Stimulated activated CD8-positive, alpha-beta memory T cell treated with anti-CD3 and anti-CD28 coated beads, Interleukin-2, amount 100 ng/mL, for 48 hours (primary cell): ENCODE results near the gene TMEM220.
A peak's percentile ranks its signal among the peaks of the same experiment; 100 is the strongest.

Experiments
- DNase-seq, 2 donors: peaks; one replicate each; pipeline ENCODE4 v3.0.0-alpha.2; 2020; ENCODE audit warnings: low read depth in 2 of 2

TMEM220 gene

GRCh38 chr17:10729334-10730193 lies at the start of gene TMEM220:
TSS of gene TMEM220 (minus strand) at chr17:10730023. CDS start at chr17:10729851, 172 bp downstream.
- DNase-seq: peak; percentile 23 to 33

DNA sequence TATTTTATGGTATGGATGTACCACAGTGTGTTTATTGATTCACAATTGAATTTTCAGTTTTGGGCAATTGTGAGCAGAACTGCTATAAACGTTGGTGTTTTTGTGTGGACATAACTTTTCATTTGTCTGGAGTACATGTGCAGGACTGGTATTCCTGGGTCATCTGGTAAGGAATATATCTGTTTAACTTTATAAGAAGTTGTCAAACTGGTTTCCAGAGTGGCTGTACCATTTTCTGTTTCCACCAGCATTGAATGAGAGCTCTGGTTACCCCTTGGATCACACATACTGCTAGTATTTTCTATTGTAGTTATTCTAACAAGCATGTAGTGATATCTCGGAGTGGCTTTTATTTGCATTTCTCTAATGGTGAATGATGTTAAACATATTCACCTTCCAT lies 49.8 kb upstream of the TMEM220 start:
- DNase-seq: no peak

DNA sequence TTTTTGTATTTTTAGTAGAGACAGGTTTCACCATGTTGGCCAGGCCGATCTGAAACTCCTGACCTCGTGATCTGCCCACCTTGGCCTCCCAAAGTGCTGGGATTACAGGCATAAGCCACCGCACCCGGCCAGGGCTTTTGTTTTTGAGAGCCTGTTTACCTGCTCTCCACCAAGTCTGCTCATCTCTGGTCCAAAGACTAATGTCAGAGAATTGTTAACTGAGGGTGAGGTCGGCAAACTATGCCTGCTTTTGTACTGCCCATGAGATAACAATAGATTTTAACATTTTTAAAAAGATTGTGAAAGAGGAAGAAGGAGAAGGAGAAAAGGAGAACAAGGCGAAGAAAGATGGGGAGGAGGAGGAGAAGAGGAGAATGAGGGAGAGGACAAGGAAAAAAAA lies 48.1 kb upstream of the TMEM220 start:
- no peak for DNase-seq

GRCh38 chr17:10777131-10777807 lies 47.4 kb upstream of the TMEM220 start:
- no peak for DNase-seq

- no peak for DNase-seq
Measured at GRCh38 chr17:10776381-10776780, 46.6 kb upstream of the TMEM220 start.

GRCh38 chr17:10775740-10776356 lies 46.0 kb upstream of the TMEM220 start:
- no peak for DNase-seq

- no peak for DNase-seq
Measured at GRCh38 chr17:10775058-10775457, 45.2 kb upstream of the TMEM220 start.

DNA sequence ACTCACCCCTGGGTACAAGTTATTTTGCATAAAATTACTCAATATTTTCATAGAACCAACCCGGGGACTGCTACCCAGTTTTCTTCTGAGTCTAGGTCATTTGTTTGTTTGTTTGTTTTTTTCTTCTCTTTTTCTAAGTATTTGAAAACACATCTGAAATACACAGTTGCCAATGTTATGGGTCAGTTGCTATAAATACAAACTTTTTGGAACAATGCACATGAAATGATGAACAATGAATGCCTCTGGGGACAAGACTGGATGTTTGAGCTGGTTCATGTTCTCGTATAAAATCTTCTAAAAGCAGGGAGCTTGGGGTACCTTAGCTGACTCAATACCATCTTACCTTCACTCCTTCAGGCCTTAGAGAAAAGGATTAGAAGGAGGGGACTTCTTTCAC lies 43.6 kb upstream of the TMEM220 start:
- no peak for DNase-seq

GRCh38 chr17:10772425-10773380 lies 42.9 kb upstream of the TMEM220 start:
- peak; percentile 23 to 43 for DNase-seq

DNA sequence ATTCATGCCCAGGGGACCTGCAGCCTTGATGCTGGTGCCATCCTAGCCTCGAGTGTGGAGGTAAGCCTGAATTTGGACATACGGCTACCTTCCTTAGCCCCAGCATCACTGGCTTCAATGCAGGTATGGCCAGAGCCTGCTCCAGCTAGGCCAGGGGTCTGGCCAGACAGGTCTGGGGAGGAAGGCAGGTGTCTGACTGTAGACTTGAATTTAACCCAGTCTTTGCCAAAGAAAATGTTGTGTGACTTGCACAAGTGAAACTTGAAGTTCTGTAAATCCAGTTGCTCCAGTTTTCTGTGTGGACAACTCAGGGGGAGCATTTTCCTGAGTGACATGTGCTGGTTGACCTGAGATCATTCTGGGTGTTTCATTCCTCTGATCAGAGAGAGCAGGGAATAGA lies 41.3 kb upstream of the TMEM220 start:
- no peak for DNase-seq

- DNase-seq: no peak
Measured at GRCh38 chr17:10769840-10770239, 40.0 kb upstream of the TMEM220 start.

- DNase-seq: no peak
Measured at GRCh38 chr17:10768750-10769251, 39.0 kb upstream of the TMEM220 start.

DNA sequence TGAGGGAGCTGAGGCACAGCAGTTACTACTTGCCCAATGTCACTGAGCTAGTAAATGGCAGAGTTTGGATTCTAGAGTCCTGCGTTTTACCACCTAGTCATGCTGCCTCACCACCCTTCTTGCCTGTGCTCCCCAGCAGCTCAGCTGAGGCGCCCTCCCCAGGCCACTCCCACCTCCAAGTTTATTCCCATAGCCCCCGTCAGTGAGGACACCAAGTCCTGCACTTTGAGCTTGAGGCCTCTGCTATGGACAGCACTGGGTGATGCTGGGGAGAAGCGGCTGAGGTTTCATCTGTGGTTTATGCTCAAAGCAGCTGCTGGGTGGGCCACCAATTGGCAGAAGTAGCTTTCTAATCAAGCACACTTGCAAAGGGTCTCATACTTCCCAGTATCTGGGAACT lies 37.4 kb upstream of the TMEM220 start:
- no peak for DNase-seq

DNA sequence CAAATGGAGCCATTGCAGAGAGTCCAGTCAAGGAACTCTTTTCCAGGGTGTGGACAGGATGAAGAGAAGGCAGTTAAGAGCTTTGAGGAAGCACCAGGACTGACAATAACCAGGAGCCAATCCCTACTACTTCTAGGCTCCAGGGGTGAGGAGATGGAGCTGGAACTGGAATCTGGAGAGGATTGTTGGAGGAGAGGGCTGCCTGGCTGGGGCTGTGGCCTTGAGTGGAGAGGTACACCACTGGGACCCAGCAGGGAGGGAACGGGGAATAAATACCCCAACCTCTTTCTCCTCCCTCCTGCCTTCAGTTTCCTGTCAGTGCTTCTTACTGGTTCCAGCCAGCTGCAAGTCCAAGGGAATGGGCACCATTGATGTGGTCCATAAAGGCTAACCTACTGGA lies 32.2 kb upstream of the TMEM220 start:
- no peak for DNase-seq

GRCh38 chr17:10761281-10761680 lies 31.5 kb upstream of the TMEM220 start:
- DNase-seq: no peak

DNA sequence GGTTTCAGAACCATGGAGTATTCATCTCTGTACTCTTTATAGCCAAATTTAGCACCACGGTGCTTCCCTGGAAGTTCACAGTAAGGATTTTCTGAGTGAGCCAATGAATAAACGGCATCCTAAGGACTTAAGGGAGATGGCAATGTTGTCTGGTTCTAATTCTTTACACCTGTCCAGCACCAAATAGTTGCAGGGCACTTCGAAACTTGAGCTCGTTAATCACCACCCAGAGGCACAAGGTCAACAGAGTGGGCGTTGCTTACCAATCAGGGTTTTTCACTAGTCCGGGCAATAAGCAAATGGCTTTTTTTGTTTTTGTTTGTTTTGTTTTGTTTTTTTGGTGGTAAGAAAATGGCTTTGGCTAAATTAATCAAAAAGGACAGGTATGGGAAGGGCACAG lies 28.2 kb upstream of the TMEM220 start:
- no peak for DNase-seq

- no peak for DNase-seq
Measured at GRCh38 chr17:10757647-10758046, 27.8 kb upstream of the TMEM220 start.

- no peak for DNase-seq
Measured at GRCh38 chr17:10757067-10757466, 27.2 kb upstream of the TMEM220 start.

DNA sequence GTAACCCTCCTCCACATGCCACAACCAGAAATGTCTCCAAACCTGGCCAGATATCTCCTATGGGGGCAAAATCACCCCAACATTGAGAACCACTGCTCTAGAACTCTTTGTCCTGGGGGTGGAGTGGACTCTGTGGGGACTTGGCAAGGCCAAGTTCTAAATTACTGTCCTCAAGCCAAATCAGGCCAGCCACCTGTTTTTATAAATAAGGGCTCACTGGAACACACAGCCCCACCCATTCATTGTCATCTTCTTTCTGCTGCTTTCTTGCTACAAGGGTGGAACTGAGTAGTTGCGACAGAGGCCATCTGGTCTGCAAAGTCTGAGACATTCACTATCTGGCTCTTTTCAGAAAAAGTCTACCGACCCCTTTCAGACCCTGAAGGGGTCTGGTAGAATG lies 26.8 kb upstream of the TMEM220 start:
- no peak for DNase-seq

- DNase-seq: no peak
Measured at GRCh38 chr17:10756185-10756584, 26.4 kb upstream of the TMEM220 start.

GRCh38 chr17:10755592-10756127 lies 25.8 kb upstream of the TMEM220 start:
- no peak for DNase-seq
